NB4 (cell line): ENCODE measurements around the gene ADAP1.

Experiments
- DNase-seq: peaks from one replicate; pipeline ENCODE4 v3.0.0; 2010; ENCODE audit warnings: low read depth
- H3K4me3 ChIP-seq: one replicate; pipeline ENCODE4 v1.5.1; 2011; ENCODE audit warnings: mild to moderate bottlenecking, low read depth, low read length, moderate library complexity
- CTCF ChIP-seq: IDR thresholded peaks from one replicate; pipeline ENCODE4 v1.5.1; 2012; ENCODE audit warnings: low read depth, low read length
- MAX ChIP-seq: IDR thresholded peaks from 2 replicates; pipeline ENCODE4 v1.6.1; 2011; ENCODE audit warnings: low read depth, low read length
- MYC ChIP-seq: IDR thresholded peaks from 2 replicates; pipeline ENCODE4 v1.6.1; 2011; ENCODE audit warnings: low read depth, low read length
- POLR2A ChIP-seq: IDR thresholded peaks from 2 replicates; pipeline ENCODE4 v1.6.1; 2011; ENCODE audit warnings: mild to moderate bottlenecking; ENCODE audit not compliant: insufficient read length; ENCODE audit errors: extremely low read depth

The ADAP1 gene

DNA sequence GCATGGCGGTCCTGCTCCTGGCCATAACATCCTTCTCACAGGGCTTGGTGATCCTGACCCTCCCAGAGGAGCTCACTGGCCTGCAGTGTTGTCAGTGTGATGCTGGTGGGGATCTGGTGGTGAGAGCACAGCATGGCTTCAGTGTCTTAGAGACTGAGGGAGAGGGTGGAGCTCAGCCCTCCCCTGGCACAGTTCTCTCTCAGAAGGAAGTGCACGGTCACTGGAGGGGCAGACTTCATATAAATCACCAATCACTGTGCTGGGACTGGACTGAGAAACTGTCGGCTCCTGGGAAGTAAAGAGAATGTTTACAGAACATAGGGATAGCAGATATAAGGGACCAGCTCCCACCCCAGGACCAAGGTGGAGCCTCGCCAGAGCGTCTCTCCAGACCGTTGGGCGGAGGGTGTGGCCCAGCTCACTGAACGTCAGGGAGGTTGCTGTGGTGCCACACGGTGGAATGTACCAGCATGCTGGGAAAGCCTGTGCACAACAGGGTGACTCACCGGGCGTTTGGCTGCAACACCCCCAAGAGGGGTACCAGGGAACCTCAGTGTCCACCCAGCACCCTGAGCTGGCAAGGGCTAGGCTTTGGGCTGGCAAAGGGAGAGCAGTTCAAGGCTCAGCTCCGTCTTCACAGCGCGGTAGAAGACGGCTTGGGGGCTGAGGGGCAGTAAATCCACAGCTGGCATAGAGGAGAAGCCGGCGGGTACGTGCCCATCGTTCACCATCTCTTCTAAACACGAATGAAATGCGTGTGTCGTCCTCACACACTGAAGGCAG, 86.9 kb downstream of the ADAP1 start:
- TF ChIP-seq MAX (no peak), MYC (no peak), CTCF (no peak), POLR2A (no peak)
- DNase-seq = no peak
- no peak overlapping the region for H3K4me3 ChIP-seq

GRCh38 chr7:867001-867405, 87.5 kb downstream of the ADAP1 start:
- TF ChIP-seq MAX (no peak), POLR2A (no peak), MYC (no peak), CTCF (no peak)
- no peak for DNase-seq

DNA sequence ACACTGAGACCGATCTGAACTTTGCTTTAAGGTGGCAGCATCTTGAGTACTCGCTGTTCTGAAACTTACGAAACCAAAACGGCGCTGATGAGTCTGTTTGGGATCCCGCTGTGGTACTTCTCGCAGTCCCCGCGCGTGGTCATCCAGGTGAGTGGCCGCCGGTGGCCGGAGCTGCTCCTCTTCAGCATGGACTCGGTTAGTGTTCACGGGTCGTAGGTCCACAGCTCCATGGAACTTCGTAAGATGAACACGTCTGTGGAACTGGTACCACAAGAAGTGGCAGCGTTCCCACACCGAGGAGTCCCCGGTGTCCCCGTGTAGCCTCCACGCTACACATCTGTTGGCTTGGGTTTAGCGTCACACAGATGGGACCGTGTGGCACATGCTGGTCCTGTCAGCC, 88.6 kb downstream of the ADAP1 start:
- no peak for DNase-seq
- no peak for TF ChIP-seq MAX
- TF ChIP-seq MYC = no peak
- no peak for TF ChIP-seq CTCF
- no peak for TF ChIP-seq POLR2A
- H3K4me3 ChIP-seq = no peak overlapping the region

More at GRCh38 chr7:867001-867405, 87.5 kb downstream of the ADAP1 start:
- H3K4me3 ChIP-seq = no peak overlapping the region

- DNase-seq = no peak
- no peak overlapping the region for H3K4me3 ChIP-seq
- TF ChIP-seq MYC (no peak), MAX (no peak), CTCF (no peak), POLR2A (no peak)
Measured at GRCh38 chr7:863106-863505, 91.4 kb downstream of the ADAP1 start.

GRCh38 chr7:862157-862556, 92.3 kb downstream of the ADAP1 start:
- no peak for DNase-seq
- no peak overlapping the region for H3K4me3 ChIP-seq

More at GRCh38 chr7:862157-862556, 92.3 kb downstream of the ADAP1 start:
- no peak for TF ChIP-seq CTCF
- no peak for TF ChIP-seq POLR2A
- no peak for TF ChIP-seq MAX
- TF ChIP-seq MYC = no peak
